ENCODE measurements around the gene PIKFYVE. TPM values are rescaled to one million over a fixed set of nuclear protein-coding genes. Genes with fewer than 3 reads are reported as not detected.

The PIKFYVE gene
- total RNA-seq, 1 donor from 2014 or later: 13.9 TPM

DNA sequence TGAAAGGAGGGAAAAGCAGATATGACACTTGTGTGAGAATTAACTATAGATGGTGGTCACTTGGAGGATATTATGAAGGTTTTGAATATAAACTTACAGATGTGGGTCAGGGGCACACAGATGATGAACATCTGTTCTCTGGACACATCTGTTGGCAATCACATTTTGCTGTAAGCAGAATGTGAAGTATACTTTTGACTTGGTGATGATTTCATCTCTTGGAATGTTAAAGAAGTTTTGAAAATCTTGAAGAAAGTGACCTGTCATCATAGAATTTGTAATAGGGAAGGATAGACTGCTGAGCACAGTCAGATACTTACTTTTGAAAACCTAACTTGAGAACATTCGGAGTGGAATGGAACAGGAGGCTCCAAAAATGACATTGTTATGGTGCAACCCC lies 40.2 kb downstream of the PIKFYVE start:
- H3K27me3 ChIP-seq (ENCODE audit: low read depth): no peaks in the 10 kb centered on the region
- H3K4me1 ChIP-seq: no peaks in the 10 kb centered on the region
- no peaks in the 10 kb centered on the region for H3K9me3 ChIP-seq (replicated peaks)
- H3K27ac ChIP-seq (replicated peaks): no peak overlapping the region
- no peak overlapping the region for H3K4me3 ChIP-seq
- peaks cover 58% of the 10 kb centered on the region for H3K36me3 ChIP-seq
- DNase-seq: no peak
- intact Hi-C loops (cut with micrococcal nuclease): no loop called here
- TF ChIP-seq CTCF (IDR thresholded peaks at IDR 0.05; ENCODE audit: borderline replicate concordance): no peak

GRCh38 chr2:208311321-208311720 lies 45.3 kb downstream of the PIKFYVE start:
- Histone ChIP-seq H3K9me3 (replicated peaks) (no peaks in the 10 kb centered on the region), H3K27me3 (ENCODE audit: low read depth) (no peaks in the 10 kb centered on the region), H3K4me3 (no peak overlapping the region), H3K36me3 (peaks cover 30% of the 10 kb centered on the region), H3K27ac (replicated peaks) (no peak overlapping the region), H3K4me1 (peaks cover 14% of the 10 kb centered on the region)
- intact Hi-C loops (cut with micrococcal nuclease): no loop called here
- no peak for TF ChIP-seq CTCF (IDR thresholded peaks at IDR 0.05; ENCODE audit: borderline replicate concordance)
- no peak for DNase-seq

DNA sequence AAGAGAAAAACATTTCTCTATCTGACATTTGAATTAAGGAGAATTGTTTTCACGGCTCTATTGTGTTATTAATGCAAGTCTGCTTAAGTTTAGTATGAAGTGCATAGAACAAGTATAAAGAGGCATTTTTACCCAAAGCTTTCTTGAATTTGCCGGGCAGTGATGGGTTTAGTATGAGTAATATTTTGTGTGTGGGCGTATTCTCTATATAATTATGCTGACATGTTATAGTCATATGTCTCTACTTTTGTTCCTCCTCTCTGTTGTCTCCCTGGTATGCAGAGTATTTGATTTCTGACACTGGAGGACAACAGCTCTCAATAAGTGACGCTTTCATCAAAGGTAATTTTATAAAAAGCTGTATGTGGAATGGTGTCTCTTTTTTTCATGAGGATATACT lies 45.9 kb downstream of the PIKFYVE start:
- intact Hi-C loops (cut with micrococcal nuclease): no loop called here
- TF ChIP-seq CTCF (IDR thresholded peaks at IDR 0.05; ENCODE audit: borderline replicate concordance): no peak
- H3K9me3 ChIP-seq (replicated peaks): no peaks in the 10 kb centered on the region
- H3K4me3 ChIP-seq: no peak overlapping the region
- DNase-seq: no peak
- peaks cover 32% of the 10 kb centered on the region for H3K36me3 ChIP-seq
- peaks cover 14% of the 10 kb centered on the region for H3K4me1 ChIP-seq
- H3K27ac ChIP-seq (replicated peaks): no peak overlapping the region
- H3K27me3 ChIP-seq (ENCODE audit: low read depth): no peaks in the 10 kb centered on the region

- intact Hi-C loops (cut with micrococcal nuclease): no loop called here
- Histone ChIP-seq H3K4me3 (no peak overlapping the region), H3K27ac (replicated peaks) (no peak overlapping the region), H3K36me3 (peaks cover 37% of the 10 kb centered on the region), H3K4me1 (peaks cover 37% of the 10 kb centered on the region), H3K9me3 (replicated peaks) (no peaks in the 10 kb centered on the region), H3K27me3 (ENCODE audit: low read depth) (no peaks in the 10 kb centered on the region)
- DNase-seq: no peak
- TF ChIP-seq CTCF (IDR thresholded peaks at IDR 0.05; ENCODE audit: borderline replicate concordance): no peak
Measured at GRCh38 chr2:208315081-208315788, 49.2 kb downstream of the PIKFYVE start.

DNA sequence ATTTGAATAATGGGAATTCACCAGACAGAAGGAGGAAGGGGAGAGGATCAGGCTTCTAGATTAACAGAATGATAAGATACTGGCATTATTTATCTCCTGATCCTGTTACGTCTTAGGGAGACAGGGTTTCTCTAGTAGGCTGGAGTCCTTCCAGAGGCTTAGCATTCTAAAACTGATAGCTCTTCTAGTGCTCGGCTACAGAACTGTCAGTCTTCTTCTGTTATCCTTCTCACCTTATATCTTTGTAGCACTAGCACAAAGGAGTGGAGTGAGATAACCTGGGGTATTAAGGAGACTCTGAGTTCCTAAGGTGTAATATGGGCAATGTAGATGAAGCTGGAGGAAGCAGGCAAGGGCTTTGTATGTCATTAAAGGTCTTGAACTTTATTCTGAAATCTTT lies 52.1 kb downstream of the PIKFYVE start:
- Histone ChIP-seq H3K27ac (replicated peaks) (peak overlapping the region; percentile 5), H3K4me1 (peaks cover 42% of the 10 kb centered on the region), H3K36me3 (peaks cover 37% of the 10 kb centered on the region), H3K27me3 (ENCODE audit: low read depth) (no peaks in the 10 kb centered on the region), H3K4me3 (no peak overlapping the region), H3K9me3 (replicated peaks) (no peaks in the 10 kb centered on the region)
- intact Hi-C loops (cut with micrococcal nuclease): no loop called here
- no peak for DNase-seq
- TF ChIP-seq CTCF (IDR thresholded peaks at IDR 0.05; ENCODE audit: borderline replicate concordance): no peak
